GM21381 (cell line): Measurements from ENCODE around the gene C4B.
"Not testable (repeated sequence)": the region's sequence is repeated elsewhere in the genome, so short reads cannot be mapped to it uniquely, and the experiment has no call there.

Source experiments
- ATAC-seq: cut with Tn5 transposase; IDR thresholded peaks from one replicate; pipeline ENCODE4 v1.9.1; 2021; ENCODE audit warnings: mild to moderate bottlenecking, moderate library complexity; ENCODE audit not compliant: unreplicated experiment

The C4B gene

GRCh38 chr6:31980998-31981397, 33.6 kb upstream of the C4B start:
- not testable (repeated sequence) for ATAC-seq

GRCh38 chr6:31981744-31982143, 32.9 kb upstream of the C4B start, which contains the start of gene C4A:
Gene C4A (plus strand): TSS chr6:31982057. CDS start chr6:31982108, 51 bp downstream.
- not testable (repeated sequence) for ATAC-seq

GRCh38 chr6:31989363-31989762, 25.2 kb upstream of the C4B start:
- not testable (repeated sequence) for ATAC-seq

GRCh38 chr6:31994421-31994820, 20.2 kb upstream of the C4B start:
- not testable (repeated sequence) for ATAC-seq

- ATAC-seq = not testable (repeated sequence)
These were observed 18.2 kb upstream of the C4B start for GRCh38 chr6:31996385-31996784.

GRCh38 chr6:32002546-32003268, 11.9 kb upstream of the C4B start:
- not testable (repeated sequence) for ATAC-seq

GRCh38 chr6:32003301-32003700, 11.3 kb upstream of the C4B start:
- not testable (repeated sequence) for ATAC-seq

- ATAC-seq = not testable (repeated sequence)
These were observed 10.2 kb upstream of the C4B start for GRCh38 chr6:32004393-32004792.

- ATAC-seq = not testable (repeated sequence)
These were observed 9.6 kb upstream of the C4B start for GRCh38 chr6:32004864-32005537.

- not testable (repeated sequence) for ATAC-seq
These were observed 9.1 kb upstream of the C4B start for GRCh38 chr6:32005538-32005880.

GRCh38 chr6:32005991-32006529, 8.5 kb upstream of the C4B start:
- not testable (repeated sequence) for ATAC-seq

GRCh38 chr6:32007086-32007485, 7.5 kb upstream of the C4B start:
- ATAC-seq = not testable (repeated sequence)

GRCh38 chr6:32008037-32008436, 6.6 kb upstream of the C4B start:
- ATAC-seq = not testable (repeated sequence)

- not testable (repeated sequence) for ATAC-seq
These were observed 6.0 kb upstream of the C4B start for GRCh38 chr6:32008616-32009015.

GRCh38 chr6:32009537-32009936, 5.1 kb upstream of the C4B start:
- ATAC-seq = not testable (repeated sequence)

- not testable (repeated sequence) for ATAC-seq
These were observed 3.6 kb upstream of the C4B start for GRCh38 chr6:32010856-32011530.

GRCh38 chr6:32012941-32013617, 1.5 kb upstream of the C4B start:
- not testable (repeated sequence) for ATAC-seq

- ATAC-seq = not testable (repeated sequence)
These were observed 857 bp upstream of the C4B start for GRCh38 chr6:32013738-32014137.

GRCh38 chr6:32022100-32022499, 7.5 kb downstream of the C4B start:
- ATAC-seq = not testable (repeated sequence)

GRCh38 chr6:32028631-32029030, 14.0 kb downstream of the C4B start:
- not testable (repeated sequence) for ATAC-seq

GRCh38 chr6:32029553-32029952, 15.0 kb downstream of the C4B start:
- not testable (repeated sequence) for ATAC-seq
